Measurements from ENCODE around the gene DHDH.
A peak's percentile ranks its signal among the peaks of the same experiment; 100 is the strongest.

Gene DHDH

DNA sequence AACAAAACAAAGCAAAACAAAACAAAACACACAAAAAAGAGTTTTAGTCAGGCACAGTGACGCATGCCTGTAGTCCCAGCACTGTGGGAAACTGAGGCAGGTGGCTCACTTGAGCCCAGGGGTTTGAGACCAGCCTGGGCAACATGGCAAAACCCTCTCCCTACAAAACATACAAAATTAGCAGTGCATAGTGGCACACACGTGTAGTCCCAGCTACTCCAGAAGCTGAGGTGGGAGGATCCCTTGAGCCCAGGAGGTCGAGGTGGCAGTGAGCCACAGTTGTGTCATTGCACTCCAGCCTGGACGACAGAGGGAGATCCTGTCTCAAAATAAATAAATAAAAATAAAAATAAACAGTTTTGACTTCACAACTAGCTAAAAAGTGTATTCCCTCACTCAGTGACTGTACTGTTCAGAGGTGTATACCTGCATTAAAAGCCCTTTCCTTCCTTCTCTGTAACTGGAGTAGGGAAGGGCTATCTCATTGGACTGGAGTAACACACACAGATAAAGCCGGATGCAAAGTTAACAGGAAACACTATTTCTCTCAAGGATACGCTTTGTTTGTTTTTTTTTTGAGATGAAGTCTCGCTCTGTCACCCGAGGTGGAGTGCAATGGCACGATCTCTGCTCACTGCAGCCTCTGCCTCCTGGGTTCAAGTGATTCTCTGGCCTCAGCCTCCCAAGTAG, 17.5 kb downstream of the DHDH start:
- no peak for DNase-seq

DNA sequence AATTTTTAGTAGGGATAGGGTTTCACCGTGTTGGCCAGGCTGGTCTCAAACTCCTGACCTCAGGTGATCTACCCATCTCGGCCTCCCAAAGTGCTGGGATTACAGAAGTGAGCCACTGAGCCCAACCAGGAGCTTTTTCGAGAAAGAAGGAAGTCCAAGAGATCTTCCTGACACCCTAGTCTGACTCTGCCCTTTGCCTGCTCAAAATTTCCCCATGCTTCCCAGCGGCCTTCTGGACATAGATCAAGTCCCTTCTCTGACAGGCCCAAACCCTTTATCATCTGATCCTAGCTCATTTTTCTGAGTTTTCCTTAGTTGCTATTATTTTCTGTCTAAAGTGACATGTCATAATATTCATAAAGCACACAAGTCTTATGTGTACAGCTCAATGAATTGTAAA, 19.6 kb downstream of the DHDH start:
- no peak for DNase-seq

DNA sequence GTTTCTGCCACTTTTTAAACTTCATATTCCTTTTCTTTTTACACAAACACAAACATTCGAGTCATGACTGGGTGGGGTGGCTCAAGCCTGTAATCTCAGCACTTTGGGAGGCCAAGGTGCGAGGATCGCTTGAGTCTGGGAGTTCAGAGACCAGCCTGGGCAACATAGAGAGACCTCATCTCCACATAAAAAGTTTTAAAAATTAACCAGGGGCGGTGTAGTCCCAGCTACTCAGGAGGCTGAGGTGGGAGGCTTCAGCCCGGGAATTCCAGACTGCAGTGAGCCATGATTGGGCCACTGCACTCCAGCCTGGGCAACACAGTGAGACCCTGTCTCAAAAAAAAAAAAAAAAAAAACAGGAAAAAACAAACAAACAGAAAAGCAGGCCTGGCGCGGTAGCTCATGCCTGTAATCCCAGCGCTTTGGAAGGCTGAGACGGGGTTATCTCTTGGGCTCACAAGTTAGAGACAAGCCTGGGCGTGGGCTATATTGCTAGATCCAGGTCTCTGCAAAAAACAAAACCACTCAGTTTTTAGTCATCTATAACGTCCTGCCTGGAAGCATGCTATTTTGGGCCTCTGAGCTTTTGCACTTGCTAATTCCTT, 20.6 kb downstream of the DHDH start:
- no peak for DNase-seq

DNA sequence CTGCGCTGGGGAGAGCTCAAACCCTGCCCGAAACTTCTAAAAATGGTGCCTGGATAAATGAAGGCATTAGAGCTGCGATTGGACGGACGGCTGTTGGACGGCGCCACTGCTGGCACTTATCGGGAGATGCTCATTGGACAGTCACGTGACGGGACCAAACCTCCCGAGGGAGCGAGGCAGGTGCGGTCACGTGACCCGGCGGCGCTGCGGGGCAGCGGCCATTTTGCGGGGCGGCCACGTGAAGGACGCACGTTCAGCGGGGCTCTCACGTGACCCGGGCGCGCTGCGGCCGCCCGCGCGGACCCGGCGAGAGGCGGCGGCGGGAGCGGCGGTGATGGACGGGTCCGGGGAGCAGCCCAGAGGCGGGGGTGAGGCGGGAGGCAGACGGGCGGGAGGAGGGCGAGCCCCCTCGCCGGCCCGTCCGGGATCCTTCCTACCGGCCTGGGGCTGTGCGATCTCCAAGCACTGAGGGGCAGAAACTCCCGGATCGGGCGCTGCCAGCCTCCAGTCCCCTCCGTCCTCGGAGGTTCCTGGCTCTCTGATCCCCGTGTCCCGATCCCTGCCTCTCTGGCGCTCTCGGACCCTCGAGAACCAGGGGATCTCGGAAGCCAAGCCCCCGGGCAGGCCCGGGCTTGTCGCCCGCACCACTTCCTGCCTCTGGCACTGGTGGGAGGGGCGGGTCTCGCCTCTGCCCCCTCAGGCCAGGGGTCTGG, 21.3 kb downstream of the DHDH start, which contains the start of gene BAX:
Gene BAX, plus strand, starts transcription at position 281 of the 713 bp plus-strand sequence. Its CDS starts 54 bp downstream, at position 335.
- peak; percentile 99 for DNase-seq

DNA sequence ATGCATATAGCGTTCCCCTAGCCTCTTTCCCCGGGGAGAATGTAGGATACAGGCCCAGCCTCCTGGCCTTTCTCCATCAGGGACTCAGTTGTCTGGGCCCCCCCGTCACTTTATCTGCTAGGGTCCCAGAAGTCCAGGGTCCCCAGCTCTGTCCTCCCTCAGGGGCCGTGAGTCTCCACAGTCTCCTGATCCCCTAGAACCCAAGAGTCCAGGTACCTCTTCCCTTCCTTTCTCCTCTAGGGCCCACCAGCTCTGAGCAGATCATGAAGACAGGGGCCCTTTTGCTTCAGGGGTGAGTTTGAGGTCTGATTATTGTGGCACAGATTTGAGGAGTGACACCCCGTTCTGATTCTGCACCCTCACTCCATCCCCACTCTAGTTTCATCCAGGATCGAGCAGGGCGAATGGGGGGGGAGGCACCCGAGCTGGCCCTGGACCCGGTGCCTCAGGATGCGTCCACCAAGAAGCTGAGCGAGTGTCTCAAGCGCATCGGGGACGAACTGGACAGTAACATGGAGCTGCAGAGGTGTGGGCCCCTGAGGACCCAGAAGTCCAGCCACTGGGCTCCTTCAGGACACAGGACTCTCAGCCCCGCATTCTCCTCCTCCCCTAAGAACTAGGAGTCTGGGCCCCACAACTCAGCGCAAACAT, 21.9 kb downstream of the DHDH start:
- no peak for DNase-seq

DNA sequence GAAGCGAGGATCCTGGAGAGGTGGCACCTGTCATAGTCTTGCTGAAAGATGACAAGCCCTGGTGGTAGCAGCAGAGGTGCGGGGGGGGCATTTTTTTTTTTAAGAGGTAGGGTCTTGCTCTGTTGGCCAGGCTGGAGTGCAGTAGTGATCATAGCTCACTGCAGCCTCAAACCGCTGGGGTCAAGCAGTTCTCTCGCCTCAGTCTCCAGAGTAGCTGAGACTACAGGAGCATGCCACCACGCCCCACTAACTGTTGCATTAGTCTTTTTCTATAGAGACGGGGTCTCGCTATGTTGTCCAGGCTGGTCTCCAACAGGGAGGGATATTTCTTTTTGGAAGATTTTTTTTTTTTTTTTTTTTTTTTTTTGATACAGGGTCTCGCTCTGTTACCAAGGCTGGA, 24.5 kb downstream of the DHDH start:
- DNase-seq = no peak

DNA sequence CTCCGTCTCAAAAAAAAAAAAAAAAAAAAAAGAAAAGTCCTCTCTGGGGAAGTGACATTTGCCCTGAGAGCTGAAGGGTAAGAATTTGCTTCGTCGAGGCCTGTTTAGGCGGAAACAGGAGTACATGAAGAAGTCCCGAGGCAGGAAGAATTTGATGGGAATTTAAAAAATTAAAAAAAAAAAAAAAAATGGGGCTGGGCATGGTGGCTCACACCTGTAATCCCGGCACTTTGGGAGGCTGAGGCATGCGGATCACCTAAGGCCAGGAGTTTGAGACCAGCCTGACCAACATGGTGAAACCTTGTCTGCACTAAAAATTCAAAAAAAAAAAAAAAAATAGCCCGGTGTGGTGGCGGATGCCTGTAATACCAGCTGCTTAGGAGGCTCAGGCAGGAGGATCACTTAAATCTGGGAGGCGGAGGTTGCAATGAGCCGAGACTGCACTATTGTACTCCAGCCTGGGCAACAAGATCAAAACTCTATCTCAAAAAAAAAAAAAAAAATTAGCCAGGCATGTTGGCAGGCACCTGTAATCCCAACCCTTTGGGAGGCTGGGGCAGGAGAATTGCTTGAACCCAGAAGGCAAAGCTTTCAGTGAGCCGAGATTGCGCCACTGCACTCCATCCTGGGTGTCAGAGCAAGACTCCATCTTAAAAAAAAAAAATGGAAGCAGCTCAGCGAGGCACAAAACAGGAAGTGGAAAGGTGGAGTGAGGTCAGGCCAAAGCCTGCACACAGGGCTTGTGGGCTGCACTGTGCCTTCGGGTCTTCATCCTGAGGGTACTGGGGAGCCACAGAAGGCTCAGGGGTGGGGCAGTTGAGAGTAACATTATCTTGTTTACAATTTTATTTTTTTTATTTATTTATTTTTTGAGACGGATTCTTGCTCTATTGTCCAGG, 26.1 kb downstream of the DHDH start:
- DNase-seq = no peak

DNA sequence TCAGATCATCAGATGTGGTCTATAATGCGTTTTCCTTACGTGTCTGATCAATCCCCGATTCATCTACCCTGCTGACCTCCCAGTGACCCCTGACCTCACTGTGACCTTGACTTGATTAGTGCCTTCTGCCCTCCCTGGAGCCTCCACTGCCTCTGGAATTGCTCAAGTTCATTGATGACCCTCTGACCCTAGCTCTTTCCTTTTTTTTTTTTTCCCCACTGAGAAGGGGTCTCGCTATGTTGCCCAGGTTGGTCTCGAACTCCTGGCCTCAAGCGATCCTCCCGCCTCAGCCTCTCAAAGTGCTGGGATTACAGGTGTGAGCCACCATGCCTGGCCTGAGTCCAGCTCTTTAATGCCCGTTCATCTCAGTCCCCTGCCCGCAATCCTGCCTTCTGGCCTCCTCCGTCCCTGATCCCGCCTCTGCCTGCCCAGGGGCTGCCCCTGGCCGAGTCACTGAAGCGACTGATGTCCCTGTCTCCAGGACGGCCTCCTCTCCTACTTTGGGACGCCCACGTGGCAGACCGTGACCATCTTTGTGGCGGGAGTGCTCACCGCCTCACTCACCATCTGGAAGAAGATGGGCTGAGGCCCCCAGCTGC, 27.7 kb downstream of the DHDH start:
- no peak for DNase-seq

DNA sequence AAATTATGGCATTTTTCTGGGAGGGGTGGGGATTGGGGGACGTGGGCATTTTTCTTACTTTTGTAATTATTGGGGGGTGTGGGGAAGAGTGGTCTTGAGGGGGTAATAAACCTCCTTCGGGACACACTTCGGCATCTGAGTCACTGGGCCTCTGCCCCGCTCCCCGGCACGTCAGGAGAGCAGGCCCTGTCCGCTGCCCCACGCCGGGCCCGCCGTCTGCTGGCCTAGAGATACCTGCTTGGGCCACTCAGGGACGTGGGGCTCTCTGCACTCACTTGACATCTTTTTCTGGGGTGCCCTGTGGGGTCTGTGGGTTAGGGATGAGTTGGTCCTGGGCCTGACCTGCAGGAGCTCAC, 28.2 kb downstream of the DHDH start:
- no peak for DNase-seq

DNA sequence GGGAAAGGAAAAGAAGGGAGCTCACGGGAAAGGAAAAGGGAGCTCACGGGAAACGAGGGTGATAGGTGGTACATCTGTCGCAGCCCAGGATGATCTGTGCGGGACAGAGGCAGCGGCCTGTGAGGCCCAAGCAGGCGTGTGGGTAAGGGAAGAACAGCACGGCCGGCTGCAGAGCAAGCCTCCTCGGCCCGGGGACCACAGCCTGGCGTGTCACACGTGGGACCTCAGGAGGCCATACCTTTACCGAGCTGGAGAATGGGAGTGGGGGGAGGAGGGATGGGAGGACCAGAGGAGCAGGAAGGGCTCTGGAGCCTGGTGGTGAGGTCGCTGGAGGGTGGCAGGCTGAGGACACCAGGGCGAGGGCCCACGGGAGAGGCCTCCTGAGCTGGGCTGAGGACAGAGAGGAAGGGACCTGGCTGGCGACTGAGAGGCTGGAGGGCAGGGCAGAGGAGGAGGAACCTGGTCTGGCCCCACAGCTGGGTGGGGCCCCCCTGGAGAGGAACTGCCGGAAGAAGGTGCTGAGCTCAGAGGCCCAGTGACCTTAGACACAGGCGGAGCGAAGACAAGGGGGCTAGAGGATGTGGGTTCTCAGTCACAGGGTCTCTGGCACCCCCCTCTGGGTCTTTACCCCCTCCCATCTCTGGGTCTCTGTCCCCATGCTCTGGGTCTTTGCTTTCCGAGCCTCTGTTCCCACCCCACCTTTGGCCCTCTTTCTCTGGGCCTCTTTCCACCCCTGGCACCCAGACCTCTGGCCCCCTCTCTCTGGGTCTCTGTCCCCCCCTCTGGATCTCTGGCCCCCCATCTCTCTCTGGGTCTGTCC, 28.7 kb downstream of the DHDH start:
- no peak for DNase-seq

DNA sequence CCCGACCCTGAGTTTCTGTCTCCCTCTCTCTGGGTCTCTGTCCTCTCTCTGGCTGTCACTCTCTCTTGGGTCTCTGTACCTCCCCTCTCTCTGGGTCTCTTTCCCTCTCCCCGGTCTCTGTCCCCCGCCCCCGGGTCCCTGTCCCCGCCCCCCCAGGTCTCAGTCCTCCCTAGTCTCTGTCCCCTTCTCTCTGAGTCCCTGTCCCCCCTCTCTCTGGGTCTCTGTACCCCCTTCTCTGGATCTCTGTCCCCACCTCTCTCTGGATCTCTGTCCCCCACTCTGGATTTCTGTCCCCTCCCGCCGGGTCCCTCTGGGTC, 29.3 kb downstream of the DHDH start:
- DNase-seq = no peak

DNA sequence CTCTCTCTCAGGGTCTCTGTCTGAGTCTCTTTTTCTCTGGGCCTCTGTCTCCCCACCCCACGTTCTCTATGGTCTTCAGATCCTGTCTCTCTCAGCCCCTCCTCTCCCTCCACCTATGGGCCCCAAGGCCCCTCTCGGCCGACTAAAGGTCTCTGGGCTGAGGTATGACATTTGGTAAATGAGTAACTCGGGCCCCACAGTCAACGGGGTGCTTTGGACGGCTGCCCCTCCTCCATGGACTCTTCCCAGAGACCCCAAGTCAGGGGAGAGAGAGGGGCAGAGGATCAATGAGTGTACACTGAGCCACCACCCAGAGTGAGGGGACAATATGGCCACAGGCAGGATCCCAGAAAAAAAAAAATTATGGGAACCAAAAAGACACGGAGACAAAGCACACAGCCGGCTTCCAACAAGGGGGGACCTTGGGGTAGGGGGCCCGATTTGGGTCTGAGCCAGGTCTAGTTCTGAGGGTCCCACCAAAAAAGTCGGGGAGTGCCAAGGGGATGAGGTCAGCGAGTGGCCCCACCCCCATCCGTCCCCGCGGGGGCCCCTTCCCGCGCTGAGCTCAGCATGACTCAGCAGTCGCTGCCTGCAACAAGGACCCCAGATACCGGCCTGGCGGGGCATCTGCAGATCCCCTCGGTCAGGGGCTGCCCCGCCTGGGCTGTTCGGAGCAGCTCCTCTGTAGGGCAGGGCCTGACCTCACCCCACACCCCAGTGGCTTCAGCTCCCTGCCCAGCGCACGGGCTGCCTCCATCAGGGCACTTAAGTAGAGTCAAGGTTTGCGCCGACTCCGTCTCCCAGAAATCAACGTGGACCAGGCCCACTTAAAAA, 30.1 kb downstream of the DHDH start:
- peak; percentile 37 for DNase-seq

DNA sequence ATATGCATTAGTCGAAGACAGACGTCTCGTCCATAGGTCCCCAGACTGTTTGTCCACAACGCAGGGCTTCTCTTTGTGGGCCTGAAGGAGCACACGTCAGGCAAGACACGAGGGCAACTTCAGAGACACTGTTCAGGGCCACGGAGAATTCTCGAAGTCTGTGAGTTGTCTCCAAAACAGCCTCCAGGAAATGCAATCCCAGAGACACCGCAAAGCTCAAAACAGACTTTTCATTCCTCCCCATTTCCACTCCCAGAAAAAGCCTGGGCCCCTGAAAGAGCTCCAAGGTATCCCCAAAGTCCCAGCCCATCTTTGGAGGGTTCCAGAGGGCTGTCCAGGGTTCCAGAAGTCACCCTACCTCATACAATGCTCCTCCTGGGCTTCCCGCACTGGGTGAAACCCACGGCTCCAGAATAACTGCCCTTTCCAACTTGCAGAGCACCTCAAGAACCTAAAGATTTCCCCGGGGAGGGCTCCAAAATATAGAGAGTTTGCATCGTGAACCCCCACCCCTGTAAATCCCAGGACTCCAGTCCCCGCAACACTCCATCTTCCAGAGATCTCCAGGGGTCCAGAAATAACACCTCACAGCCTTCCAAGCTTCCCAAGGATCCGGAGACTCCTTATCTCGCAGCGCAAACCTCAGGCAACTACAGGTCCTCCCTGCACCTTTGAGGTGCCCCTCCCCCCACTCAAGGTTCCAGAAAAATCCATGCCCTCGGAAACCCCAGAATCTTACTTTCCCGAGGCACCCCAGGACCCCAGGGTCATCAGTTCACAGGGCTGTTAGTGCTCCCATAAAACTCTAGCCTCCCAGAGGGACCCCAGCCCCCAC, 30.9 kb downstream of the DHDH start:
- peak; percentile 54 for DNase-seq

DNA sequence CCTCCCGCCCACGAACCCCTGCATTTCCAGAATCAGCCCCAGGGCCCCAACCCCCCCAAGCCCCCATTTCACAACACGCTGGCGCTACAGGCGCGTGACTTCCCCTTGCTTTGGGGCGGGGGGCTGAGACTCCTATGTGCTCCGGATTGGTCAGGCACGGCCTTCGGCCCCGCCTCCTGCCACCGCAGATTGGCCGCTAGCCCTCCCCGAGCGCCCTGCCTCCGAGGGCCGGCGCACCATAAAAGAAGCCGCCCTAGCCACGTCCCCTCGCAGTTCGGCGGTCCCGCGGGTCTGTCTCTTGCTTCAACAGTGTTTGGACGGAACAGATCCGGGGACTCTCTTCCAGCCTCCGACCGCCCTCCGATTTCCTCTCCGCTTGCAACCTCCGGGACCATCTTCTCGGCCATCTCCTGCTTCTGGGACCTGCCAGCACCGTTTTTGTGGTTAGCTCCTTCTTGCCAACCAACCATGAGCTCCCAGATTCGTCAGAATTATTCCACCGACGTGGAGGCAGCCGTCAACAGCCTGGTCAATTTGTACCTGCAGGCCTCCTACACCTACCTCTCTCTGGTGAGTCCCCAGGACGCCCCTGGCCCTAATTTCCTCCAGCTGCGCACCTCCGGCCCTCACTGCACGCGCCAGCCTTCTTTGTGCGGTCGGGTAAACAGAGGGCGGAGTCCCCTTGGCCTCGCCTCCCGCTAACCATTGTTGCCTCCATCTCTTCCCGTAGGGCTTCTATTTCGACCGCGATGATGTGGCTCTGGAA, 31.7 kb downstream of the DHDH start, which contains the start of gene FTL:
Gene FTL, plus strand, starts transcription at position 270 of the 766 bp plus-strand sequence. Its CDS starts 199 bp downstream, at position 469.
- DNase-seq = peak; percentile 98

DNA sequence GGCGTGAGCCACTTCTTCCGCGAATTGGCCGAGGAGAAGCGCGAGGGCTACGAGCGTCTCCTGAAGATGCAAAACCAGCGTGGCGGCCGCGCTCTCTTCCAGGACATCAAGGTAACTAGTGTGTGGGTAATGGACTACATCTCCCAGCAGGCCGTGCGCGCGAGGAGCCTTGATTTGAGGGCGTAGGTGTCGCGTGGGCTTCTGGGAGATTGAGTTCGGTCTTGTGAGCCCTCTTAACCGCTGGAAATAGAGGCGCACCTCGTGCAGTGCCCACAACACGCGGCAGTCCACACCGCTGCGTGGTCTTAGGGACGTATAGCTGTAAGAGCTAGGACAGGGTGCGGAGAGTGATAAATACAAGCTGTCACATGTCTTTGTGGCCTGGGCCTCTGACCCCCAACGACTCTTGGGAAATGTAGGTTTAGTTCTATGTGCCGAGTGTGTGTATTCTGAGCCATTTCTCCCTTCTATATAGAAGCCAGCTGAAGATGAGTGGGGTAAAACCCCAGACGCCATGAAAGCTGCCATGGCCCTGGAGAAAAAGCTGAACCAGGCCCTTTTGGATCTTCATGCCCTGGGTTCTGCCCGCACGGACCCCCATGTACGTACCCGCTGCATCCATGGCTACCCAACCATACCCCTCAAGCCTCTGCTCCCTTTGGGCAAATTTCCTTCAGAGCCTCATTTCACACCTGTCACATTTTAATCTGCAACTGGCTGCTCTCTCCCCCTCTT, 32.5 kb downstream of the DHDH start:
- peak; percentile 96 for DNase-seq

DNA sequence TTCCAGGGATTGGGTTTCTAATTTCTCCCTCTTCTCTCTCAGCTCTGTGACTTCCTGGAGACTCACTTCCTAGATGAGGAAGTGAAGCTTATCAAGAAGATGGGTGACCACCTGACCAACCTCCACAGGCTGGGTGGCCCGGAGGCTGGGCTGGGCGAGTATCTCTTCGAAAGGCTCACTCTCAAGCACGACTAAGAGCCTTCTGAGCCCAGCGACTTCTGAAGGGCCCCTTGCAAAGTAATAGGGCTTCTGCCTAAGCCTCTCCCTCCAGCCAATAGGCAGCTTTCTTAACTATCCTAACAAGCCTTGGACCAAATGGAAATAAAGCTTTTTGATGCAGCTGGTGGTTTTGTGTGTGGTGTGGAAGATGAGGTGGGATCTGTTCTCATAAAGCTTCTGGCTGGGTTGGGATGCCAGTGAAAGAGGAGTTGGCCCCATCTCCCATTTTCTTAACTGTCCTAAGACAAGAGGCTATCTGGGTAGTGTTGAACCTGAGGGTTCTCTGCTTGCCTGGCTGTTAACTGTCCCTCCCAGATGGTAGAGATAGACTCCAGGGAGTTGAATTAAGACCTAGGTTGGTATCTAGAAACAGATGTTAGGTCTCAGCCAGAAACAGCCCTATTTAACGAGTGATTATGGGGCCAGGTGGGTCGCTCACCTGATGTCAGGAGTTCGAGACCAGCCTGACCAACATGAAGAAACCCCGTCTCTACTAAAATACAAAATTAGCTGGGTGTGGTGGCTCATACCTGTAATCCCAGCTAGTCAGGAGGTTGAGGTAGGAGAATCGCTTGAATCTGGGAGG, 33.2 kb downstream of the DHDH start:
- no peak for DNase-seq
